KOPT-K1 (cell line): ENCODE data around the gene MICB.
A peak's percentile ranks its signal among the peaks of the same experiment; 100 is the strongest.

ENCODE experiments used
- H3K27ac ChIP-seq: fragments of 200-600 bp; sonication (generic); 2 replicates; pipeline ENCODE4 v1.5.1; 2016; ENCODE audit warnings: antibody characterized with exemption, mild to moderate bottlenecking, low read depth, low read length; ENCODE audit not compliant: poor library complexity, severe bottlenecking
- H3K36me3 ChIP-seq: fragments of 200-600 bp; sonication (generic); 2 replicates; pipeline ENCODE4 v1.5.1; 2017; ENCODE audit warnings: antibody characterized with exemption, mild to moderate bottlenecking, low read length, moderate library complexity; ENCODE audit not compliant: insufficient read depth
- H3K9me3 ChIP-seq: fragments of 200-600 bp; sonication (generic); 2 replicates; pipeline ENCODE4 v1.5.1; 2017; ENCODE audit warnings: antibody characterized with exemption, low read length, mild to moderate bottlenecking; ENCODE audit not compliant: insufficient read depth, poor library complexity, severe bottlenecking

The MICB gene

DNA sequence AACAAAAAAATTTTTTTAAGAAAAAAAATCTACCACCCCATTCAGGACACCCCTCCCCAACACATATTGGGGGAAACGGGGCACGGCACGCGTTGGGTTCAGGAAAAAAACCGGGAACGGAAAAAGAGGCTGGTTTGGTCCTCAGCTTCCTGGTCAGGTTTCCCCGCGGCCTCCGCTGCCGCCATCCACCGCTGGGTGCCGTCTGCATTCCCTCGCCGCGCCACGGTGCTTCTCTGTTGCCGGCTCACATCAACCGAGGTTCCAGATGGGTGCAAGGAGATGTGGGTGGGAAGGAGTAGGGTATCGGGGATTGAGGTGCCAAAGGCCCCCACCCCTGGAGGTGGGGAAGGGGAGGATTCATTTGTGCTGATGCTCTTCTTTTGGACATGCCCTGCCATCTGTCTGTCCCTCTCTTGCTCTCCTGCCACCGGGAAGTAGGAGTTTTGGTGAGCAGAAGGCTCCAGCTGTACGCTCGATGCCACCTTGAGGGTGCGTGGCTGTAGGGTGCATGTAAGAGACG lies 36.6 kb downstream of the MICB start:
- peaks cover 100% of the 10 kb centered on the region for H3K36me3 ChIP-seq
- no peak overlapping the region for H3K27ac ChIP-seq

GRCh38 chr6:31535538-31536324 lies 37.8 kb downstream of the MICB start:
- no peaks in the 10 kb centered on the region for H3K9me3 ChIP-seq
- peaks cover 100% of the 10 kb centered on the region for H3K36me3 ChIP-seq
- no peak overlapping the region for H3K27ac ChIP-seq

More for the DNA sequence above, 36.6 kb downstream of the MICB start:
- H3K9me3 ChIP-seq = no peaks in the 10 kb centered on the region

DNA sequence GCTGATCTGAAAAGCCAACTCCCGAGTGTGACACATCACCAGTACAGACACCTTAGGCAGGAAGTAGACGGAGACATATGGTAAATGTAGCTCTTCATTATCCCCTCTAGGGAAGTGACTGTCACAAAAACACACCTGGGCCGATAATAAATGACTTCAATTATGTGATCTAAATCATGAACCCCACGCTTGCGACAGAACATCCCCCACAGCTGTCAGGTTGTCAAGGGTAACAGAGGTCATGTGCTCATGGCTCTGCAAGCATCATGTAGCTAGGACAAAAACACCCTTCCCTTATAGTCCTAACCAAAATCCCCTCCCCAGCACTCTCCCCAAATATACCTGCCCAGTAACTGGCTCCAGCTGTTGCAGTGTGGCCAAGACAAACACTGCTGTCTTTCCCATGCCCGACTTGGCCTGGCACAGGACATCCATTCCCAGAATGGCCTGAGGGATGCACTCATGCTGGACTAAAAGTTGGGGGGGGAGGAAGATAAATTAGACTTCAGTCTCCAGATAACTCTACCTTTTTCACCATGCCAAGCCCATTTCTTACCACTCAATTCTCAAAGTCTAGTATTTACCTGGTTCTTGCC lies 41.0 kb downstream of the MICB start:
- Histone ChIP-seq H3K27ac (no peak overlapping the region), H3K36me3 (peaks cover 68% of the 10 kb centered on the region), H3K9me3 (no peaks in the 10 kb centered on the region)

DNA sequence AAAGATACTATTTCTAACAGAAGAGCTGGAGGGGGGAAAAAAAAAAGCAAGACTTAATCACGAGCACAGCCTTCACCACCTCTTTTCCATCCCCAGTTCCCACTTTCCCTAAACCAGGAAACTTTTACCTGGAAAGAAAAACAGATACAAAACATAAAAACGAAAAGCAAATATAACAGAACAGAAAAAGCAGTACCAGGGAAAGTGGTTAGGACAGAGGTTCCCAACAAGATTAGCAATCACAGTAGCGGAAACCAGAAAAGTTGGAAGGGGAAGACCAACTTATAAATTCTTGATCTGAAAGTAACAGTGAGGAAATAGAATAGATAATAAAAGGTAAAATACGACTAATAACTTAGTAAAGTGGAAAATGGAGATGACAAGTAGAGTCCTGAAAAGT lies 42.7 kb downstream of the MICB start:
- Histone ChIP-seq H3K27ac (peak overlapping the region; percentile 97), H3K36me3 (peaks cover 51% of the 10 kb centered on the region)

GRCh38 chr6:31541059-31541657 lies 43.2 kb downstream of the MICB start:
- Histone ChIP-seq H3K27ac (peak overlapping the region; percentile 97), H3K9me3 (no peaks in the 10 kb centered on the region), H3K36me3 (peaks cover 46% of the 10 kb centered on the region)

More for the DNA sequence above, 42.7 kb downstream of the MICB start:
- H3K9me3 ChIP-seq = no peaks in the 10 kb centered on the region

DNA sequence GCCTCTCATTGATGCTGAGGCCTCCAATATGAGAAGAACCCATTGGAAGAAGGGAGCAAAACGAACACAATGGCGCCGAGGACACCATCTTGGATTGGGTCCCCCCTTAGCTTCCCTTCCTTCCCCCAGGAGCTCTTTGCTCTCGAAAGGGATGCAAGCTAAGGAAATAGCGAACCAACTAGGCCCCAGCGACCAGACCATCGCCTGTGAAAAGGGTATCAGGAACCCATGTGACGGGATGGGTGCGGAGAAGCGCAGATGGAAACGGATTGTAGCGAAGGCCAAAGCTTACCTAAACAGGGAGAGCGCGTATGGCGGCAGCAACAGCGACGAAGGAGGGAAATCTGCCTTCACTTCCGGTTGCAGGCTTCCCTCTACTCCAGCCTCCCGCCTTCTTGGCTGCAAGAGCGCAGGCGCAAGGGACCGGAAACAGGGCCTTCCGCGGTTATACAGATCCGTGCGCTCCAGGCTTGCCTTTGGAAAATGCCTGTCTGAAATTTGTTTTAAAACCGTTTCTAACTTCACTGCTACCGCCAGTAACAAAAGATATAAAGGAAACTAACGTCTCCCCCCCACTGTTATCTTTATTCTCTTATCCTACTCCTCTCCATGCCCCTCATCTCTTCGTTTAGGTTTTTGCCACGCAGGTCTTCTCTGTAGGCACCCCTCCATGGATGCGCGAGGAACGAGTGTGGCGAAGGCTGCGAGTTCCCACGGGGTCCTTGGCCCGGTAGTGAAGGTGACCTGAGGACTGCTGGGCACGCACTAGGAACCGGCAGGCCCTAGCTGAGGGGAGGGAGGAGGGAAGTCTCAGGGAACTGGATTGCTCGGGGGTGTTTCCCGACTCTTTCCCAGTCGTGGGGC lies 43.9 kb downstream of the MICB start, which contains the start of gene DDX39B:
Gene DDX39B, minus strand, starts transcription at position 346 of the 864 bp plus-strand sequence. CDS start 1,471 bp downstream, outside the sequence.
- Histone ChIP-seq H3K36me3 (peaks cover 39% of the 10 kb centered on the region), H3K27ac (peak within 1 kb of the TSS; percentile 97), H3K9me3 (no peaks in the 10 kb centered on the region)

GRCh38 chr6:31543639-31544038 lies 45.7 kb downstream of the MICB start:
- no peak overlapping the region for H3K27ac ChIP-seq
- H3K36me3 ChIP-seq = peaks cover 21% of the 10 kb centered on the region
- no peaks in the 10 kb centered on the region for H3K9me3 ChIP-seq

DNA sequence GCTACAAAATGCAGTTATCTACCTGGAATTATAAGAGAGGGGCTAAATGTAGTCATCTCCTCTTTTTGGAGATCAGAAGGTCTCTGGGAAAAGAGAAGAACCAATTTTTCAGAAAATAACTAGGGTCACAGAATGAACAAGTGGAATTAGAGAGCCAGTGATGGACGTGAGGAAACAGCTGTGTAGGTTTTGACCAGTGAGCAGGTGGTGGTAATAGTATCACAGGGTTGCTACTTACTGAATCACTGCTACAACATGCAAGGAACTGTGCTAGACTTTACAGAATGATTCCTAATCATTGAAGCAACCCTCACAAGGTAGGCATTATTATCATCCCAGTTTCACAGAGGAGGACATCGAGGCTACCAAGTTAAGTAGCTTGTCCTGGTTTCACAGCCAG lies 46.7 kb downstream of the MICB start:
- H3K36me3 ChIP-seq = peaks cover 20% of the 10 kb centered on the region
- no peak overlapping the region for H3K27ac ChIP-seq
- no peaks in the 10 kb centered on the region for H3K9me3 ChIP-seq

DNA sequence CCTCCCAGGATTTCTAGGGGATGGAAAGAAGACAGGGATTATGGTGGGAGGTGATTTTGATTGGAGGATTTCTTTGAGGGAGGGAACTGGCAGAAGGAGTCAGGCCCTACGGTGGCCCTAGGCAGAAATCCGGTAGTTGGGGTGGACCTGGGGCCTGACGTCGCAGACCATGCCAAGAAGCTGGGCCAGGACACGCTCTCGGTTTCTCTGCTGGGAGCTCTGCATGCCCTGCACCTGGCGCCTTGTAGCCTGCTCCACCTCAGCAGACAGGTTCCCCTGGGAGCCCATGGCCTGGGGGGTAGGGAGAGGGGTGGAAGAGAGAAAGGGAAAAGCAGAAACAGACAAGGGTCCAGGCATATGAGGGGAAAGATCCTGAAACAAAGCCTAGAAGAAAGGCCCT lies 47.3 kb downstream of the MICB start:
- H3K27ac ChIP-seq = no peak overlapping the region
- peaks cover 20% of the 10 kb centered on the region for H3K36me3 ChIP-seq
- no peaks in the 10 kb centered on the region for H3K9me3 ChIP-seq

GRCh38 chr6:31546339-31546957 lies 48.5 kb downstream of the MICB start, which contains the start of gene ATP6V1G2:
Gene ATP6V1G2, minus strand, starts transcription at chr6:31546608. Its CDS starts 49 bp downstream, at chr6:31546559.
- H3K36me3 ChIP-seq = peaks cover 26% of the 10 kb centered on the region
- H3K27ac ChIP-seq = peak within 1 kb of the TSS; percentile 68
- H3K9me3 ChIP-seq = no peaks in the 10 kb centered on the region

DNA sequence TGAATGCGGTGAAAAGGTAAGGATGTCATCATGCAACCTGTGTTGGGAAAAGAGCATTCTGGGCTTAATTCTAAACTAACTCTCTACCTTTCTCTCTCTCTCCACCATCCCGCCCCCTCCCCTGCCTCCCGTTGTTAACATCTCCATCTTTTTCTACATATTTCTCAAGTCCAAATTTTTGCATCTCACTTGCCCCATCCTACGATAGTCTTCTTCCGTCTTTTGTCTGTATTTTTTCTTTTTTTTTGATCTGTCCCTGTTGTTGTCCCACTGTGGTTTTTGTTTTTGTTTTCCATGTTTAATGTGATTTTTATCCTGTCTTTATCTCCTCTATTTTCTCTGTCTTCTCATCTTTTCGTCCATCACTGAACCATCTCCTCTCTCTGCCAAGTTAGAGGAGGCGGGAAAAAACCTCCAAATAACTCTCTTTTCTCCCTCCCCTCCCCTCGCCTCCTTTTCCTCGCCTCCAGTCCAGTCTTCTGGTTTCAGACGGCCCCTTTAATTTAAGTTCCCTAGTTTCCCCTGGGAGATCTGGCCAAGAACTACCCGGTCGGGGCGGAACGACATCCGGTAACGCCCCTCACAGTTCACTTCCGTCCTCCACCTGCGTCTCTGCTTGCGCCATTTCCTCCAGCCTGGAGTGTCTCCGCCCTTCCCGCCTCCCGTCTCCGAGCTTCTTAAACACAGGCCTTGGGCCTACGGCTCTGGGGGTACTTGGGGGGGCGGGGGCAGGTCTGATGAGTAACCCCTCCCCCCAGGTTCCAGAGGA lies 49.2 kb downstream of the MICB start, which contains the start of gene NFKBIL1:
Gene NFKBIL1, plus strand, starts transcription at position 651 of the 769 bp plus-strand sequence. Its CDS starts 87 bp downstream, at position 738.
- peak within 1 kb of the TSS; percentile 68 for H3K27ac ChIP-seq
- no peaks in the 10 kb centered on the region for H3K9me3 ChIP-seq
- peaks cover 26% of the 10 kb centered on the region for H3K36me3 ChIP-seq

DNA sequence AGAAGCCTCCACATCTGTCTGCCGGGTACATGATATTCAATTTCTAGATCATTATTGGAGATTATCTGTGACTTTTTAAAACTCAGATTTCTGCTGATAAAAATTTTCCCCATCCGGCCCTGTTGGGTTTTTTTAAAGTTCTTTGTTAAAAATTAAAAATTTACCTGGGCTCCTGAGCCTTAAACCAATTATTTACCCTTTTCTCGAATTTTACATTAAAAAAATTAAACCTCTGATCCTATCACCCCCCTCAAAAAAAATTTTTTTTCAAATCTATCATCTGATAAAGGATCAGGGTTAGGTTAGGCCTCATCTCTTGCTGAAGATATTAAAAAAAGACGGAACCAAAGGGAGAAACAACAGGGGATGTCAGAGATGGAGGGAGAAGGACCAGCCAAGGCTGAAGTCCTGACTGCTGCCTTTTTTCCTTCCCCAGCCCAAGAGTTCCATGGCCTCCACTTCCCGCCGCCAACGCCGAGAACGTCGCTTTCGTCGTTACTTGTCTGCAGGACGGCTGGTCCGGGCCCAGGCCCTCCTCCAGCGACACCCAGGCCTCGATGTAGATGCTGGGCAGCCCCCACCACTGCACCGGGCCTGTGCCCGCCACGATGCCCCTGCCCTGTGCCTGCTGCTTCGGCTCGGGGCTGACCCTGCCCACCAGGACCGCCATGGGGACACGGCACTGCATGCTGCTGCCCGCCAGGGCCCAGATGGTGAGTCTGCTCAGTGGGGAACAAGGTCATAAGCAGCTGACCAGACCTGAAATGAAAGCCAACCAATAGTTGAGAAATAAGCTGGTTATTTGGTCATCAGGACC lies 50.0 kb downstream of the MICB start:
- no peaks in the 10 kb centered on the region for H3K9me3 ChIP-seq
- H3K36me3 ChIP-seq = peaks cover 27% of the 10 kb centered on the region
- H3K27ac ChIP-seq = peak overlapping the region; percentile 68

DNA sequence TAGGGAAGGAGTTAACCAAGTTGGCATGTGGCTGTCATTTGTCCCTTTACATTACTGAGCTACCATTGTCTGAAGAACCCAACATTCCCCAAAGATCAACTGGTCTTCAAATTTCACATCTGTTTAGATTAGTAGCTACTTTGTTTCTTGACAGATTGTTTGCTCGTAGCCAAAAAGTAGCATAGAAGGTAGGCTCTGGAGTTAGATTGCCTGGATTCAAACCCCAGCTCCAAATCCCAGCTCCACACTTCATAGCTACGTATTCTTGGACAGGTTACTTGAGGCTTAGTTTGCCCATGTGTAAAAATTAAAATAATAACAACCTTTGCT lies 50.6 kb downstream of the MICB start:
- Histone ChIP-seq H3K9me3 (no peaks in the 10 kb centered on the region), H3K36me3 (peaks cover 29% of the 10 kb centered on the region), H3K27ac (peak overlapping the region; percentile 68)
